Stimulated activated effector memory CD8-positive, alpha-beta T cell treated with anti-CD3 and anti-CD28 coated beads, Interleukin-12 subunit alpha, Interleukin-12 subunit beta, amount 100 ng/mL, for 72 hours (primary cell): Measurements from ENCODE around the gene HES4.
"Not testable (repeated sequence)": the region's sequence is repeated elsewhere in the genome, so short reads cannot be mapped to it uniquely, and the experiment has no call there.

Experiments
- ATAC-seq: fragments of 150-1000 bp; cut with Tn5 transposase; 2 replicates; pipeline ENCODE4 v1.10.0; 2021
- DNase-seq, 2 donors: peaks; one replicate each; pipeline ENCODE4 v3.0.0; 2021 to 2022; ENCODE audit warnings: low spot score in 2 of 2
- H3K27ac Mint-ChIP-seq: one replicate; pipeline ENCODE4 v1.8.0; 2022; ENCODE audit warnings: mild to moderate bottlenecking, mixed read lengths
- H3K36me3 Mint-ChIP-seq: one replicate; pipeline ENCODE4 v1.8.0; 2022; ENCODE audit warnings: mild to moderate bottlenecking, mixed read lengths
- H3K4me1 Mint-ChIP-seq: one replicate; pipeline ENCODE4 v1.8.0; 2022; ENCODE audit warnings: mixed read lengths
- H3K4me3 Mint-ChIP-seq: one replicate; pipeline ENCODE4 v1.8.0; 2022; ENCODE audit warnings: mild to moderate bottlenecking, mixed read lengths
- H3K9me3 Mint-ChIP-seq: one replicate; pipeline ENCODE4 v1.8.0; 2022; ENCODE audit warnings: mixed read lengths

HES4 gene

GRCh38 chr1:1013922-1014648 lies 14.2 kb upstream of the HES4 start:
- peak overlapping the region; percentile 96 for H3K27ac Mint-ChIP-seq
- peaks cover 31% of the 10 kb centered on the region for H3K4me1 Mint-ChIP-seq
- no peak for DNase-seq
- peak overlapping the region; percentile 95 for H3K4me3 Mint-ChIP-seq
- peaks cover 1% of the 10 kb centered on the region for H3K9me3 Mint-ChIP-seq
- peaks cover 12% of the 10 kb centered on the region for H3K36me3 Mint-ChIP-seq
- peak; percentile 38 for ATAC-seq

- peak within 1 kb of the TSS; percentile 96 for H3K27ac Mint-ChIP-seq
- peak within 1 kb of the TSS; percentile 95 for H3K4me3 Mint-ChIP-seq
- ATAC-seq (peak; percentile 96), DNase-seq (peak; percentile 62 to 91)
- peaks cover 34% of the 10 kb centered on the region for H3K4me1 Mint-ChIP-seq
- peaks cover 2% of the 10 kb centered on the region for H3K9me3 Mint-ChIP-seq
- H3K36me3 Mint-ChIP-seq, result peaks cover 12% of the 10 kb centered on the region
Observed at GRCh38 chr1:1013105-1013921, 13.4 kb upstream of the HES4 start, which contains the start of gene ISG15. TSS of gene ISG15 (plus strand) at chr1:1013497. CDS start at chr1:1013574, 77 bp downstream.

GRCh38 chr1:1012736-1013104 lies 12.8 kb upstream of the HES4 start:
- DNase-seq, H3K9me3 Mint-ChIP-seq, ATAC-seq: not testable (repeated sequence)
- Mint-ChIP-seq H3K4me1 (peaks cover 34% of the 10 kb centered on the region), H3K36me3 (peaks cover 12% of the 10 kb centered on the region), H3K4me3 (peak overlapping the region; percentile 95), H3K27ac (peak overlapping the region; percentile 96)

DNA sequence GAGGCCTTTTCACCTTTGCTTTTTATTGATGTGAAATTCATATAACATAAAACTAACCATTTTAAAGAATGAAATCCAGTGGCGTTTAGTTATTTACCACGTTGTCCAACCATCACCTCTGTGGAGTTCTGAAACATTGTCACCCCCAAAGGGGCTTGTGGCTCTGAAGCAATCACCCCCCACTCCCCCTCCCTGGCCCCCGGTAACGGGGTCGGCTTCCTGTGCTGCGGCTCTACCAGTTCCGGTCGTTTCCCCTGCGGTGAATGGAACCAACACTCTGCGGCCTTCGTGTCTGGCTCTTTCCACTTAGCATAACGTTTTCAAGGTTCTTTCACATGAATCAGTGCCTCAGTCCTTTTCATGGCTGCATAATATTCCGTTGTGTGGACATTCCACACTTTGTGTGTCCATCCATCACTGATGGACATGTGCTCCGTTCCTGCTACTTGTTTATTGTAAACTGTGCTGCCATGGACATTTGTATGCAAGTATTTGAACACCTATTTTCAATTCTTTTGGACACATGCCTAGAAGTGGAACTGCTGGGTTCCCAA lies 11.6 kb upstream of the HES4 start:
- Mint-ChIP-seq H3K9me3 (peaks cover 2% of the 10 kb centered on the region), H3K27ac (no peak overlapping the region), H3K4me3 (no peak overlapping the region), H3K36me3 (peaks cover 7% of the 10 kb centered on the region), H3K4me1 (peaks cover 29% of the 10 kb centered on the region)
- ATAC-seq (no peak), DNase-seq (no peak)

DNA sequence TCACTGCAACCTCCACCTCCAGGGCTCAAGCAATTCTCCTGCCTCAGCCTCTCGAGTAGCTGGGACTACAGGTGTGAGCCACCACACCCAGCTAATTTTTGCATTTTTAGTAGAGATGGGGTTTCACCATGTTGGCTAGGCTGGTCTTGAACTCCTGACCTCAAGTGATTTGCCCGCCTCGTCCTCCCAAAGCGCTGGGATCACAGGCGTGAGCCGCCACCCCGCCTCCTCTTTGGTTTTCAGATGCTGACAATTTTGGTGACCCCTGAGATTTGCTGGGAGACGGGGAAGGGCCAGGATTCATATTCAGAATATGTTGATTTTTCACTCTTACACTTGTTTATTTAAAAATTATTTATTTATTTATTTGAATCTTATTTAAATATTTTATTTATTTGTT lies 10.2 kb upstream of the HES4 start:
- not testable (repeated sequence) for DNase-seq, H3K36me3 Mint-ChIP-seq, H3K4me3 Mint-ChIP-seq, ATAC-seq, H3K9me3 Mint-ChIP-seq, H3K27ac Mint-ChIP-seq
- peaks cover 31% of the 10 kb centered on the region for H3K4me1 Mint-ChIP-seq

DNA sequence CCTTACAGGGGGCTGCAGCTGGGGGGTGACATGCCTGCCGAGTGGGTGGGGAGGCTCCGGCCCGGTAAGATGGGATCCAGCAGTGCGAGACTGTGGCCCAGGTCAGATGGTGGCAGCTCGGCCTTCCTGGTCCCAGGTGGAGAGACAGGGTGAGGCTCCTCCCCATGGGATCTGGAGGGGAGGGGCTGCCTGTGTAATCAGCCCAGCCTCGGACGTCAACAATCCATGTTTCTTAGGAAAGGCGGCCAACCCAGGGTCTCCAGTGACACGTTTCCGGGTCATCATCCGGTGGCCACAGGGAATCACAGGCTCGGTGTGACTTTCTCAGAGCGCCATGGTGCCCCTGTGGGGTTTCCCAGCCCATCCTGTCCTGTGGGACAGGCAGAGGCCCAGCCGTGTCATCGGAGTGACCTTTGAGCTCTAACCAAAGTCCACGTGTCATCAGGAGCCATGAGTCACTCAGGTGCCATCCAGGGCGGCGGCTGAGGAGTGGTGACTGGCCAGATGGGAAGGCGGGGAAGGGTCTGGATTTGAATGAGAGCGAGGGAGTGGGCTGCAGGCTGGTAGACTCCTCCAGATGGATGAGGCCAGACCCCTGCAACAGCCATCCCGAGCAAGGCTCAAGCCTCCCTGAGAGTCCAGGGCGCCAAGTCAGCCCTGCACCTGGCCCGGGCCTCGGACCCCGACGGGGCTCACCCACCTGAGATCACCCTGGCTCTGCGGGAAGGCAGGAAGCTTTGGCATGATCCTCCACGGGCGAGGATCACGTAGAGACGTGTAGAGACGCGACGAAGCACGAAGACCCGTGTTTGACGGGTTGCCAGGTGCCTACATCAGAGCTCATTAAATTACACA lies 6.6 kb upstream of the HES4 start:
- ATAC-seq (no peak), DNase-seq (no peak)
- Mint-ChIP-seq H3K27ac (no peak overlapping the region), H3K4me1 (peaks cover 21% of the 10 kb centered on the region), H3K9me3 (peaks cover 2% of the 10 kb centered on the region), H3K36me3 (no peaks in the 10 kb centered on the region), H3K4me3 (no peak overlapping the region)

- no peak for DNase-seq
- Mint-ChIP-seq H3K9me3 (peaks cover 2% of the 10 kb centered on the region), H3K4me1 (peaks cover 23% of the 10 kb centered on the region), H3K27ac (no peak overlapping the region), H3K4me3 (no peak overlapping the region), H3K36me3 (no peaks in the 10 kb centered on the region)
- ATAC-seq, result no peak
Observed at GRCh38 chr1:1005774-1006304, 5.9 kb upstream of the HES4 start.

- peaks cover 2% of the 10 kb centered on the region for H3K9me3 Mint-ChIP-seq
- H3K36me3 Mint-ChIP-seq, result no peaks in the 10 kb centered on the region
- H3K4me3 Mint-ChIP-seq, result no peak overlapping the region
- DNase-seq, result no peak
- ATAC-seq, result no peak
- peaks cover 27% of the 10 kb centered on the region for H3K4me1 Mint-ChIP-seq
- H3K27ac Mint-ChIP-seq, result peak overlapping the region; percentile 81
Observed at GRCh38 chr1:1004780-1005697, 5.1 kb upstream of the HES4 start.

GRCh38 chr1:1004420-1004779 lies 4.5 kb upstream of the HES4 start:
- Mint-ChIP-seq H3K4me1 (peaks cover 26% of the 10 kb centered on the region), H3K27ac (peak overlapping the region; percentile 81), H3K9me3 (peaks cover 2% of the 10 kb centered on the region), H3K4me3 (no peak overlapping the region), H3K36me3 (no peaks in the 10 kb centered on the region)
- ATAC-seq, result no peak
- DNase-seq, result no peak

GRCh38 chr1:1003618-1004419 lies 3.9 kb upstream of the HES4 start:
- peaks cover 21% of the 10 kb centered on the region for H3K4me1 Mint-ChIP-seq
- ATAC-seq (no peak), DNase-seq (no peak)
- no peak overlapping the region for H3K4me3 Mint-ChIP-seq
- no peaks in the 10 kb centered on the region for H3K36me3 Mint-ChIP-seq
- H3K9me3 Mint-ChIP-seq, result no peaks in the 10 kb centered on the region
- H3K27ac Mint-ChIP-seq, result no peak overlapping the region

DNA sequence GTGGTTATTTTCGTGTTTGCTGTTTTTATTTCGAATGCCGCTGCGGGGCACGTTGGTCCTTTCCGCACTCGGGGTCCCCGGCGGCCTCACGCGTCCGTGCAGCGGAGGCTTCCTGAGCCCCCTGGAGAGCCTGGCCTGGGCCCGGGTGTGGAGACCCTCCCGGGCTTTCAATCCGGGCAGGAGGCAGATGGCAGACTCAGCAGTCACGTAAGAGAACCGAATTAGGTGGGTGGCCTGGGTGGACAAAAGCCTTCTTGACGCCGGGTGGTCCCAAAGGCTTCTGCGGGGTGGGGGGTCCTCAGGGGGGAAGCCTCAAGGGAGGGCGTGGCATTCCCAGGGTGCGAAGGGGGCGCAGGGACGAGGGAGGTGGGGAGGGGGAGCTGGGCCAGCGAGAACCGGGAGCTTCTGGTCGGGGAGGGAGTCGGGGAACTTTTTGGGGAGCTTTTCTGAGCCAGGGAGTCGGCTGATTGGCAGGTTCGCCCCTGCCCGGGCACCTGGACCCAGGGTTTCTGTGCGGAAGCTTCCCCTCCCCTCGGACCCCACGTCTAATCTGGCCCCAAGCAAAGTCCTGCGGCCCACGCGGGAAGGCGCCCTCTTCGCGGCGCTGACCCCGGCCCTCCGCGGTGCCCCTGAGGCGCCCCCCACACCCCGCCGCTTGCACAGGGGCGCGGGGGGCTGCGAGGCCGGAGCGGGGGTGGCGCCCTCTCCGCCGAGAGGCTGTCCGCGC lies 1.3 kb upstream of the HES4 start:
- Mint-ChIP-seq H3K4me1 (peaks cover 20% of the 10 kb centered on the region), H3K36me3 (no peaks in the 10 kb centered on the region), H3K27ac (peak overlapping the region; percentile 60), H3K9me3 (no peaks in the 10 kb centered on the region), H3K4me3 (peak overlapping the region; percentile 60)
- no peak for ATAC-seq
- no peak for DNase-seq

- Mint-ChIP-seq H3K27ac (peak overlapping the region; percentile 60), H3K9me3 (no peaks in the 10 kb centered on the region), H3K36me3 (no peaks in the 10 kb centered on the region), H3K4me1 (peaks cover 26% of the 10 kb centered on the region), H3K4me3 (peak overlapping the region; percentile 60)
- ATAC-seq, result peak; percentile 9
- peak in 1 of 2 donors; percentile 54 for DNase-seq
Observed at GRCh38 chr1:1000357-1001056, 610 bp upstream of the HES4 start.
